Mesangial cell (primary cell): ENCODE measurements around the gene RHOJ. TPM values are rescaled to one million over a fixed set of nuclear protein-coding genes. Genes with fewer than 3 reads are reported as not detected.

Experiments
- total RNA-seq: library from RNA; depleted of rRNA; stranded (reverse); fragments of >200 nt; gene quantifications from 2 replicates; pipeline ENCODE4 v1.2.3, GENCODE V29; 2015

The RHOJ gene
- total RNA-seq: 0.33 and 0.38 TPM in 2 replicates

GRCh38 chr14:63204407-63205043, at the start of gene RHOJ:
Gene RHOJ (plus strand): TSS chr14:63204443. CDS start chr14:63204870, 427 bp downstream.

DNA sequence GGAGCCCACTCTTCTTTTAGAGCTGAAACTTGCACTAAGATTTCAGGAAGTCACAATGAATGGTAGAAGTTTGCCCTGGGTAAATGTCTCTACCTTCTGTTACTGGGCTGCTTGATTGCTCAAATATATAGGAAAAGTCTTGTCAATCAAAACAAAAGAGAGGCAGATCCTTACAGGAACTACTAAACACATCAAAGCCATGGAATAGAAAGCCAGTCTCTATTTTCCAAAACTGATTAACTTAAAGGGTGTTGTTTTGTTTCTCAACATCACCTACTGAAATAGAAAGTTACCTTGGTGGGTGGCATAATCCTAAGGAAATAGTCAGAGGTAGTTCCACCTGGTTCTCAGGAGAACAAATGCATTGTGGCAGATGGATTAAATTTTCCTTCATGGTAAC, 114.6 kb downstream of the RHOJ start, which contains the start of gene GPHB5:
Gene GPHB5, minus strand, starts transcription at position 101 of the 400 bp plus-strand sequence. CDS start 1,086 bp downstream, outside the sequence.

Other genes with a start within 250 kb of the RHOJ start
- not detected in 2 replicates for gene KCNH5, start 159.0 kb upstream of the RHOJ start, total RNA-seq
- not detected in 2 replicates for gene GPHB5, start 114.5 kb downstream of the RHOJ start, total RNA-seq